ENCODE results near the gene OGA. TPM values are rescaled to one million over a fixed set of nuclear protein-coding genes. Genes with fewer than 3 reads are reported as not detected.

Gene OGA
- total and polyA plus RNA-seq, 2 experiments from 2014 or later: 42.5 to 78.0 TPM

- H3K4me1 ChIP-seq (ENCODE audit: insufficient read depth): no peaks in the 10 kb centered on the region
- no peak overlapping the region for H3K9ac ChIP-seq
- in situ Hi-C loops (cut with MboI): loop anchor here (25.0 kb wide), 1 partner anchor 572 kb away; no protein-coding TSS in a partner anchor
- TF ChIP-seq EZH2phosphoT487 (IDR thresholded peaks at IDR 0.05; ENCODE audit: insufficient read depth, low read depth) (no peak), EZH2 (IDR thresholded peaks at IDR 0.05; ENCODE audit: insufficient read depth, poor library complexity, severe bottlenecking) (no peak)
- no peaks in the 10 kb centered on the region for H3F3A ChIP-seq (ENCODE audit: insufficient read depth)
- H3K36me3 ChIP-seq (ENCODE audit: low read depth): no peaks in the 10 kb centered on the region
- no peak overlapping the region for H2AFZ ChIP-seq
- no peak for DNase-seq
- H4K20me1 ChIP-seq (ENCODE audit: insufficient read depth): no peaks in the 10 kb centered on the region
- no peak overlapping the region for H3K4me2 ChIP-seq (ENCODE audit: unreplicated experiment)
- no peaks in the 10 kb centered on the region for H3K79me2 ChIP-seq (ENCODE audit: insufficient read depth)
- no peak overlapping the region for H3K4me3 ChIP-seq
- no peak overlapping the region for H3K27ac ChIP-seq
- 40 to 55% methylated on average over 2 of the region's 2 CpGs for WGBS, 2 experiments (ENCODE audit: low coverage in 1 of 2, low lambda C conversion rate in 2 of 2, missing lambda C conversion rate in 2 of 2)
- no peaks in the 10 kb centered on the region for H3K9me3 ChIP-seq (ENCODE audit: low read depth)
- peaks cover 32% of the 10 kb centered on the region for H3K27me3 ChIP-seq (replicated peaks; ENCODE audit: insufficient read depth)
- H3K9me2 ChIP-seq (ENCODE audit: insufficient read depth): no peaks in the 10 kb centered on the region
Observed at GRCh38 chr10:101758858-101759257, 59.4 kb downstream of the OGA start.

- Histone ChIP-seq H3K4me1 (ENCODE audit: insufficient read depth) (no peaks in the 10 kb centered on the region), H4K20me1 (ENCODE audit: insufficient read depth) (no peaks in the 10 kb centered on the region), H3K79me2 (ENCODE audit: insufficient read depth) (no peaks in the 10 kb centered on the region), H3K9me2 (ENCODE audit: insufficient read depth) (no peaks in the 10 kb centered on the region), H3K9ac (no peak overlapping the region), H2AFZ (no peak overlapping the region), H3K27ac (no peak overlapping the region), H3K4me3 (no peak overlapping the region), H3K27me3 (replicated peaks; ENCODE audit: insufficient read depth) (peaks cover 14% of the 10 kb centered on the region), H3F3A (ENCODE audit: insufficient read depth) (no peaks in the 10 kb centered on the region), H3K4me2 (ENCODE audit: unreplicated experiment) (no peak overlapping the region), H3K36me3 (ENCODE audit: low read depth) (no peaks in the 10 kb centered on the region), H3K9me3 (ENCODE audit: low read depth) (no peaks in the 10 kb centered on the region)
- DNase-seq: no peak
- WGBS, 2 experiments (ENCODE audit: low coverage in 1 of 2, low lambda C conversion rate in 2 of 2, missing lambda C conversion rate in 2 of 2): 46 to 49% methylated on average over 3 of the region's 3 CpGs
- in situ Hi-C loops (cut with MboI): loop anchor here (25.0 kb wide), 1 partner anchor 565 kb away; no protein-coding TSS in a partner anchor
- TF ChIP-seq EZH2phosphoT487 (IDR thresholded peaks at IDR 0.05; ENCODE audit: insufficient read depth, low read depth) (no peak), EZH2 (IDR thresholded peaks at IDR 0.05; ENCODE audit: insufficient read depth, poor library complexity, severe bottlenecking) (no peak)
Observed at GRCh38 chr10:101752241-101752640, 66.0 kb downstream of the OGA start.

GRCh38 chr10:101749047-101750016 lies 68.9 kb downstream of the OGA start:
- DNase-seq: no peak
- Histone ChIP-seq H3K9me2 (ENCODE audit: insufficient read depth) (no peaks in the 10 kb centered on the region), H4K20me1 (ENCODE audit: insufficient read depth) (no peaks in the 10 kb centered on the region), H3K79me2 (ENCODE audit: insufficient read depth) (no peaks in the 10 kb centered on the region), H3K4me2 (ENCODE audit: unreplicated experiment) (no peak overlapping the region), H3K9me3 (ENCODE audit: low read depth) (no peaks in the 10 kb centered on the region), H3K4me3 (no peak overlapping the region), H3F3A (ENCODE audit: insufficient read depth) (no peaks in the 10 kb centered on the region), H3K27me3 (replicated peaks; ENCODE audit: insufficient read depth) (peaks cover 12% of the 10 kb centered on the region; the same call in 1 of the 2 replicates), H3K36me3 (ENCODE audit: low read depth) (no peaks in the 10 kb centered on the region), H2AFZ (no peak overlapping the region), H3K4me1 (ENCODE audit: insufficient read depth) (no peaks in the 10 kb centered on the region), H3K27ac (no peak overlapping the region), H3K9ac (no peak overlapping the region)
- in situ Hi-C loops (cut with MboI): loop anchor here (25.0 kb wide), 1 partner anchor 562 kb away; no protein-coding TSS in a partner anchor
- TF ChIP-seq EZH2 (IDR thresholded peaks at IDR 0.05; ENCODE audit: insufficient read depth, poor library complexity, severe bottlenecking) (no peak), EZH2phosphoT487 (IDR thresholded peaks at IDR 0.05; ENCODE audit: insufficient read depth, low read depth) (no peak)
- 64 to 65% methylated on average over 19 of the region's 19 CpGs for WGBS, 2 experiments (ENCODE audit: low coverage in 1 of 2, low lambda C conversion rate in 2 of 2, missing lambda C conversion rate in 2 of 2)

GRCh38 chr10:101748496-101748895 lies 69.7 kb downstream of the OGA start:
- H3K27ac ChIP-seq: no peak overlapping the region
- no peak for DNase-seq
- no peaks in the 10 kb centered on the region for H3K4me1 ChIP-seq (ENCODE audit: insufficient read depth)
- in situ Hi-C loops (cut with MboI): no loop called here
- H4K20me1 ChIP-seq (ENCODE audit: insufficient read depth): no peaks in the 10 kb centered on the region
- H3K4me3 ChIP-seq: no peak overlapping the region
- no peak overlapping the region for H3K9ac ChIP-seq
- 40 to 41% methylated on average over 3 of the region's 3 CpGs for WGBS, 2 experiments (ENCODE audit: low coverage in 1 of 2, low lambda C conversion rate in 2 of 2, missing lambda C conversion rate in 2 of 2)
- H3K9me3 ChIP-seq (ENCODE audit: low read depth): no peaks in the 10 kb centered on the region
- peaks cover 8% of the 10 kb centered on the region; the same call in 1 of the 2 replicates for H3K27me3 ChIP-seq (replicated peaks; ENCODE audit: insufficient read depth)
- TF ChIP-seq EZH2 (IDR thresholded peaks at IDR 0.05; ENCODE audit: insufficient read depth, poor library complexity, severe bottlenecking): no peak
- TF ChIP-seq EZH2phosphoT487 (IDR thresholded peaks at IDR 0.05; ENCODE audit: insufficient read depth, low read depth): no peak
- no peaks in the 10 kb centered on the region for H3K79me2 ChIP-seq (ENCODE audit: insufficient read depth)
- H3K4me2 ChIP-seq (ENCODE audit: unreplicated experiment): no peak overlapping the region
- no peak overlapping the region for H2AFZ ChIP-seq
- no peaks in the 10 kb centered on the region for H3K9me2 ChIP-seq (ENCODE audit: insufficient read depth)
- no peaks in the 10 kb centered on the region for H3F3A ChIP-seq (ENCODE audit: insufficient read depth)
- no peaks in the 10 kb centered on the region for H3K36me3 ChIP-seq (ENCODE audit: low read depth)
